GM12878 (cell line): ENCODE measurements around the gene SPINT1. TPM values are rescaled to one million over a fixed set of nuclear protein-coding genes. Genes with fewer than 3 reads are reported as not detected.

Experiments
- BHLHE40 ChIP-seq, 2 experiments: fragments of 450-650 bp in 1 of 2; IDR thresholded peaks; 2 replicates each; pipeline ENCODE4 v1.6.1; 2011 to 2017; ENCODE audit warnings: low read depth in 2 of 2, borderline replicate concordance in 1 of 2, improper control_type of control experiment in 1 of 2, low read length in 1 of 2, mild to moderate bottlenecking in 1 of 2
- EED ChIP-seq: sonication (generic); IDR thresholded peaks from 2 replicates; pipeline ENCODE4 v1.6.1; 2016; ENCODE audit warnings: antibody characterized with exemption, low read depth
- IRF4 ChIP-seq: IDR thresholded peaks from 2 replicates; pipeline ENCODE4 v1.6.1; 2011; ENCODE audit warnings: low read depth, low read length
- KAT2A ChIP-seq: conservative IDR thresholded peaks from 2 replicates; pipeline ENCODE4 v1.6.1; 2011; ENCODE audit warnings: low read depth, low read length; ENCODE audit not compliant: control insufficient read depth
- MYB ChIP-seq: fragments of 150-350 bp; IDR thresholded peaks from 2 replicates; pipeline ENCODE4 v1.6.1; 2014; ENCODE audit warnings: mild to moderate bottlenecking, low read depth, low read length, borderline replicate concordance
- NFYA ChIP-seq: IDR thresholded peaks from 2 replicates; pipeline ENCODE4 v1.6.1; 2011; ENCODE audit warnings: low read depth, mild to moderate bottlenecking, low read length, improper control_type of control experiment, borderline replicate concordance
- NFYB ChIP-seq: IDR thresholded peaks from 2 replicates; pipeline ENCODE4 v1.6.1; 2011; ENCODE audit warnings: low read depth, mild to moderate bottlenecking, low read length, improper control_type of control experiment, moderate library complexity; ENCODE audit not compliant: insufficient read depth
- NR2C1 ChIP-seq: fragments of 450-650 bp; IDR thresholded peaks from 2 replicates; pipeline ENCODE4 v1.6.1; 2017; ENCODE audit warnings: antibody characterized with exemption, mild to moderate bottlenecking, moderate library complexity
- POLR2AphosphoS5 ChIP-seq: IDR thresholded peaks from 2 replicates; pipeline ENCODE4 v1.6.1; 2011; ENCODE audit warnings: mild to moderate bottlenecking, low read length, inconsistent platforms
- SMC3 ChIP-seq: IDR thresholded peaks from 2 replicates; pipeline ENCODE4 v1.6.1; 2011; ENCODE audit warnings: low read length, improper control_type of control experiment, borderline replicate concordance
- SPI1 ChIP-seq: IDR thresholded peaks from 2 replicates; pipeline ENCODE4 v1.6.1; 2011; ENCODE audit warnings: low read depth, mild to moderate bottlenecking, low read length, moderate library complexity, borderline replicate concordance; ENCODE audit not compliant: insufficient read depth
- SREBF1 ChIP-seq: IDR thresholded peaks from 2 replicates; pipeline ENCODE4 v1.6.1; 2012; ENCODE audit warnings: mild to moderate bottlenecking, low read length
- STAT3 ChIP-seq: IDR thresholded peaks from 2 replicates; pipeline ENCODE4 v1.6.1; 2011; ENCODE audit warnings: low read depth, low read length, improper control_type of control experiment
- ZNF217 ChIP-seq: fragments of 450-650 bp; IDR thresholded peaks from 2 replicates; pipeline ENCODE4 v1.6.1; 2017; ENCODE audit warnings: antibody characterized with exemption, mild to moderate bottlenecking
- ZNF274 ChIP-seq: IDR thresholded peaks from one replicate; pipeline ENCODE4 v1.8.0; 2011; ENCODE audit not compliant: insufficient read length, insufficient read depth
- polyA plus RNA-seq, 11 experiments: library from polyadenylated mRNA; depleted of rRNA in 4 of 11; unstranded in 6 of 11; stranded (reverse) in 5 of 11; fragments of >200 nt; fragmentation: Nextera tagmentation in 4 of 11; fragmentation: Illumina TruSeq in 1 of 11; extraction: Ambion mirVana in 4 of 11; extraction: Trizol in 1 of 11; gene quantifications; 1 replicate in 1 of 11; 2 replicates in 10 of 11; pipeline versions ENCODE4 v1.2.1 to v1.2.3, GENCODE V29; 2011 to 2016; ENCODE audit warnings: inconsistent platforms in 2 of 11, missing spikeins in 2 of 11, low read depth in 1 of 11
- total RNA-seq, 4 experiments: library from RNA; depleted of rRNA in 3 of 4; stranded (reverse); fragments of >200 nt in 3 of 4; fragmentation: Illumina TruSeq in 1 of 4; extraction: Trizol in 1 of 4; gene quantifications; 2 replicates each; pipeline versions ENCODE4 v1.2.1 to v1.2.3, GENCODE V29; 2013 to 2021
- TF ChIP-seq, protein P1 (sequence below): IDR thresholded peaks from 2 replicates; pipeline ENCODE4 v1.6.1; 2012; ENCODE audit warnings: mild to moderate bottlenecking, low read depth, low read length
- TF ChIP-seq, protein P2 (sequence below): IDR thresholded peaks from 2 replicates; pipeline ENCODE4 v1.6.1; 2012; ENCODE audit warnings: low read depth, low read length, improper control_type of control experiment
- TF ChIP-seq, protein P3 (sequence below): fragments of 450-650 bp; IDR thresholded peaks from 2 replicates; pipeline ENCODE4 v1.6.1; 2017; ENCODE audit warnings: antibody characterized with exemption, mild to moderate bottlenecking, moderate library complexity

SPINT1 gene
- total and polyA plus RNA-seq, 10 of the 15 experiments (the other 5 are each of a cell fraction or from before 2014, with no cell fraction given): 3.5 to 28.6 (median 10.2) TPM

DNA sequence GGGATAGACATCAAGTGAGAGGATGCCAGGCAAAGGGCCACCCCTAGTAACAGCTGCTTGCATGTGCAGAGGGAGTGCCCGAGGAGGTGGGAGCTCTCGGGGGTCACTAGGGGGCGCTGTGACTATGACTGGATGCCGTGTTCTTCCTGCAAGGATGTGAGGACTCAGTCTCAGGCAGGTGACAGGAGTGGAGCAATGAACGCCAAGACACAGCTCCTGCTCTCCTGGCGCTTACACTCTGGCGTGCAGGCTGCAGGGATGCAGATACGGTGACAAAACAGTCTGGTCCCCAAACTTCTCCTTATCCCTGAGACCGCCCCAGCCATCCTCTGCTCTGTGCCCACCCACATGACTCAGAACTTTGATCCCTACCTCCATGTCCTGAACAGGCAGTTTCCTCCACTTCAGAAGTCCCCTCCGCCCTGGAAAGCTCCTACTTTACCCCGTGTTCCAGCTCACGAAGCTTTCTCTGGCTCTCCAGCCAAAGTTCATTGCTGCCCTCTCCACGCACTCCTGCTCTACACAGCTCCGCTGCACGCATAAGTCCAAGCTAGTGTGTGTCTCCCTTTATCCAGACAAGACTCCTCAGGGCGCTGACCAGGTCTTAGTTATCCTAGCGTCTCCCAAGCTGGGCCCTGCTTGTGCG is 15.5 kb downstream of the SPINT1 start (continued):
- TF ChIP-seq, protein P1, sequence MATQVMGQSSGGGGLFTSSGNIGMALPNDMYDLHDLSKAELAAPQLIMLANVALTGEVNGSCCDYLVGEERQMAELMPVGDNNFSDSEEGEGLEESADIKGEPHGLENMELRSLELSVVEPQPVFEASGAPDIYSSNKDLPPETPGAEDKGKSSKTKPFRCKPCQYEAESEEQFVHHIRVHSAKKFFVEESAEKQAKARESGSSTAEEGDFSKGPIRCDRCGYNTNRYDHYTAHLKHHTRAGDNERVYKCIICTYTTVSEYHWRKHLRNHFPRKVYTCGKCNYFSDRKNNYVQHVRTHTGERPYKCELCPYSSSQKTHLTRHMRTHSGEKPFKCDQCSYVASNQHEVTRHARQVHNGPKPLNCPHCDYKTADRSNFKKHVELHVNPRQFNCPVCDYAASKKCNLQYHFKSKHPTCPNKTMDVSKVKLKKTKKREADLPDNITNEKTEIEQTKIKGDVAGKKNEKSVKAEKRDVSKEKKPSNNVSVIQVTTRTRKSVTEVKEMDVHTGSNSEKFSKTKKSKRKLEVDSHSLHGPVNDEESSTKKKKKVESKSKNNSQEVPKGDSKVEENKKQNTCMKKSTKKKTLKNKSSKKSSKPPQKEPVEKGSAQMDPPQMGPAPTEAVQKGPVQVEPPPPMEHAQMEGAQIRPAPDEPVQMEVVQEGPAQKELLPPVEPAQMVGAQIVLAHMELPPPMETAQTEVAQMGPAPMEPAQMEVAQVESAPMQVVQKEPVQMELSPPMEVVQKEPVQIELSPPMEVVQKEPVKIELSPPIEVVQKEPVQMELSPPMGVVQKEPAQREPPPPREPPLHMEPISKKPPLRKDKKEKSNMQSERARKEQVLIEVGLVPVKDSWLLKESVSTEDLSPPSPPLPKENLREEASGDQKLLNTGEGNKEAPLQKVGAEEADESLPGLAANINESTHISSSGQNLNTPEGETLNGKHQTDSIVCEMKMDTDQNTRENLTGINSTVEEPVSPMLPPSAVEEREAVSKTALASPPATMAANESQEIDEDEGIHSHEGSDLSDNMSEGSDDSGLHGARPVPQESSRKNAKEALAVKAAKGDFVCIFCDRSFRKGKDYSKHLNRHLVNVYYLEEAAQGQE: no peak
- TF ChIP-seq SPI1 (0 out of 2 replicates have a peak, but pooled peaks have one; percentile 5), NFYA (no peak), SMC3 (peak; percentile 91), POLR2AphosphoS5 (no peak), ZNF217 (no peak), ZNF274 (no peak), NFYB (no peak), SREBF1 (no peak), EED (0 out of 2 replicates have a peak, but pooled peaks have one; percentile 37), MYB (no peak), IRF4 (peak; percentile 64; the same call in 1 of the 2 replicates), BHLHE40 (IDR thresholded peaks at IDR 0.05; ENCODE audit: borderline replicate concordance in 1 of 2, low read depth in 2 of 2, low read length in 1 of 2) (peak; percentile 76 to 84; a peak in 3 of 4 replicates), STAT3 (no peak), NR2C1 (no peak), KAT2A (no peak)
- TF ChIP-seq, protein P2, sequence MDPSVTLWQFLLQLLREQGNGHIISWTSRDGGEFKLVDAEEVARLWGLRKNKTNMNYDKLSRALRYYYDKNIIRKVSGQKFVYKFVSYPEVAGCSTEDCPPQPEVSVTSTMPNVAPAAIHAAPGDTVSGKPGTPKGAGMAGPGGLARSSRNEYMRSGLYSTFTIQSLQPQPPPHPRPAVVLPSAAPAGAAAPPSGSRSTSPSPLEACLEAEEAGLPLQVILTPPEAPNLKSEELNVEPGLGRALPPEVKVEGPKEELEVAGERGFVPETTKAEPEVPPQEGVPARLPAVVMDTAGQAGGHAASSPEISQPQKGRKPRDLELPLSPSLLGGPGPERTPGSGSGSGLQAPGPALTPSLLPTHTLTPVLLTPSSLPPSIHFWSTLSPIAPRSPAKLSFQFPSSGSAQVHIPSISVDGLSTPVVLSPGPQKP: no peak
- TF ChIP-seq, protein P3, sequence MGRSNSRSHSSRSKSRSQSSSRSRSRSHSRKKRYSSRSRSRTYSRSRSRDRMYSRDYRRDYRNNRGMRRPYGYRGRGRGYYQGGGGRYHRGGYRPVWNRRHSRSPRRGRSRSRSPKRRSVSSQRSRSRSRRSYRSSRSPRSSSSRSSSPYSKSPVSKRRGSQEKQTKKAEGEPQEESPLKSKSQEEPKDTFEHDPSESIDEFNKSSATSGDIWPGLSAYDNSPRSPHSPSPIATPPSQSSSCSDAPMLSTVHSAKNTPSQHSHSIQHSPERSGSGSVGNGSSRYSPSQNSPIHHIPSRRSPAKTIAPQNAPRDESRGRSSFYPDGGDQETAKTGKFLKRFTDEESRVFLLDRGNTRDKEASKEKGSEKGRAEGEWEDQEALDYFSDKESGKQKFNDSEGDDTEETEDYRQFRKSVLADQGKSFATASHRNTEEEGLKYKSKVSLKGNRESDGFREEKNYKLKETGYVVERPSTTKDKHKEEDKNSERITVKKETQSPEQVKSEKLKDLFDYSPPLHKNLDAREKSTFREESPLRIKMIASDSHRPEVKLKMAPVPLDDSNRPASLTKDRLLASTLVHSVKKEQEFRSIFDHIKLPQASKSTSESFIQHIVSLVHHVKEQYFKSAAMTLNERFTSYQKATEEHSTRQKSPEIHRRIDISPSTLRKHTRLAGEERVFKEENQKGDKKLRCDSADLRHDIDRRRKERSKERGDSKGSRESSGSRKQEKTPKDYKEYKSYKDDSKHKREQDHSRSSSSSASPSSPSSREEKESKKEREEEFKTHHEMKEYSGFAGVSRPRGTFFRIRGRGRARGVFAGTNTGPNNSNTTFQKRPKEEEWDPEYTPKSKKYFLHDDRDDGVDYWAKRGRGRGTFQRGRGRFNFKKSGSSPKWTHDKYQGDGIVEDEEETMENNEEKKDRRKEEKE: no peak
